ENCODE data around the gene SND1.

Gene SND1

DNA sequence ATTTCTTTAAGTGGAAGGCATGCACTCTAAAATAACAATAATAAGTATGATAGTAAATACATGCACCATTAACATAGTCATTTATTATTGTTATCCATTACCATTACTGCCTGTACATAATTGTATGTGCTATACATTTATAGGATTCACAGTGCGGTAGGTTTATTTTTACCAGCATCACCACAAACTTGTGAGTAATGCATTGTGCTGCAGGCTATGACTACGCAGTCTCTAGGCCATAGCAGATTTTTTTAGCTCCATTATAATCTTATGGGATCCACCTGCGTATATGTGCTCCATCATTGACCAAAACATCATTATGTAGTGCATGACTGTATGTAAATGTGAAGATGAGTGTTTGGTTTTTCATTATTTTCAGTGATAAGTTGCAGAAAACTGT lies 219.2 kb downstream of the SND1 start:
- DNase-seq (ENCODE audit: low spot score): no peak

DNA sequence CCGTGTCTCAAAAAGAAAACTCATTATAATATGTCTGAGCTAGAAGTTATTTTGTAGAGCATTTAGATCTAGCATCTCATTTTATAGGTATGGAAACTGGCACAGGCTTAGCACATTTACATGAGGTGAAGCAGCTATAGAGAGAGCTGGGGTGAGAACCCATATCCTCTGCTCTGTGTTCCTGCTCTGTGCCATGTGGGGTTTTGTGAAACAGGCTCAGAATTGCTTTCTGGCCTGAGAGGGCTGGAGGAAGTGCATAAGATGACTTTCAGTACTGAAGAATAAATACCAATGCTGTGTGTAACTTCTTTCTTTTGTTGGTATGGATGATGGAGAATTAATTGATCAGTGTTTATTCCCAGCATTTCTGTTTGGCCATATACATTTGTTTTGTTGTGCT lies 220.1 kb downstream of the SND1 start:
- DNase-seq (ENCODE audit: low spot score): no peak

DNA sequence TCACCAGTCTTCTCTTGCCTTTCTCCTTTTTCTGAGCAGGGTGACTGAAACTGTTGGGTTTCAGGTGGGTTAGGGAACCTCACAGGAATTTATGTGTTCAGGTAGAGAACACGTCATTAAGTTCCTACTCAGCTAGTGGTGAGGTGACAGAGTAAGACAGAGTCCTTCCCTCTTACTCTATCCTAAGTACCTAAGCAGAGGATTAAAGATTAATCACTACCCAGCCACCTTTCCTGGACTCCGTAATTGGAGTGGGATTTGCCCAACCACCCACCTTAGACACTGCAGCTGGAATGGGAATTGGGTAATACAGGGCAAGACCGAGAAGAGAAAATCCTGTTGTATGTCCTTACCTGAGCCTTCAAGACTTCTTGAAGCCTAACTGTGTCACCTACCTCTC lies 221.2 kb downstream of the SND1 start:
- DNase-seq (ENCODE audit: low spot score): no peak

DNA sequence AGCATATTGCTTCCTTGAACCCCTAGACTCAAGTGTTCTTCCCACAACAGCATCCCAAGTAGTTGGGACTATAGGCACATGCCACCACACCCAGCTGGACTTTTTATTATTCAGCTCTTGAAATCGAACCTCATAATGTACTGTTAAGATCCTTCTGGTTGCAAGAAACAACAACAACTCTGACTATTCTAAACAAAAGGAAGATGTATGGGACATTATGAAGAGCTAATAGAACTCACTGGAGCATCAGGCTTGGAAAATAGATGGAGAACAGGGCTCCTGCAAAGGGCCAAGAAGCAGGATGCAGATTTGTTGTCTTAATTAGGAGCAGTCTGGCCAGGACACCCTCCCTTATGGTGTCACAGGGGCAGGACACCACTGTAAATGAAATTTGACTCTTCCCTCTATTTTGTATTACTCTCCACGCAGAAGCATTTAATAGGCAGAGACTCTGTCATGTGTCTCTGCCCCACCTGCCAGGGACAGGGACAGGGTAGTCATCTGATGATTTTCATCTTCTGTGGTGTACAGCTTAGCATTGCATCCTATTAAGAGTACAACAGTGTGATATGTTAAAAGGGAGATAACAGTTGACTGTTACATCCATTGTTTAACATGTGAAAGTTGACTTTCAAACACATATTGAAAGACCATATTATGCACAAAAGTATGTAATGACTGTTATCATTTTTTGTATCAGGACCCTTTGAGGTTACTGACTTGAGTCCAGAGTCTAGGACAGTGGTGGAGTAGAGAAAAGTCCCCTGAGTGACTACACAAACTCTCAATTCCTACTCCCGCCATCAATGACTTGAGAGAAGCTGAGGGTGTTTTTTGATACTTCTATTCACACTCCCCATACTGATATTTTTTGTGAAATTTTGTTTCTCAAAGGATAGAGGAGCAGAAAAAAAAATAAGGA lies 222.0 kb downstream of the SND1 start:
- DNase-seq (ENCODE audit: low spot score): no peak

GRCh38 chr7:127874951-127875608 lies 223.1 kb downstream of the SND1 start:
- no peak for DNase-seq (ENCODE audit: low spot score)

DNA sequence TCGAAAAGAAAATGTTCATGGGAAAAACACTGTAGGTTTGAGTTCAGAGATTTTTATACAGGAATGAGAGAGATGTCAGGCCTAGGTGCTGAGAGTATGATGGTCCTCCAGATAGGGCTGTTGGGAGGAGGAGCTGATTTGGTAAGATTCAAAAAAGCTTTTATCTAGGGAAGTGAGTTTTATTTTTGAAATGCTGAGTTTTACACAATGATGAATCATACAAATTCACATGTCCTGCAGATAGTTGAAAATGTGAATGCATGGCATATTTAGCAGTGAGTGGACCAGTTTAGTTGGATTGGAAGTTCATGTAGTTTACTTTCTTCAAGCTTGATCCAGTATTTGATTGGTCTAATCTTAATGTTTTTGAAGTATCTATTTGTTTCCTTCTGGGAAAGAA lies 224.4 kb downstream of the SND1 start:
- no peak for DNase-seq (ENCODE audit: low spot score)

GRCh38 chr7:127877951-127878350 lies 226.0 kb downstream of the SND1 start:
- no peak for DNase-seq (ENCODE audit: low spot score)

- no peak for DNase-seq (ENCODE audit: low spot score)
Measured at GRCh38 chr7:127878791-127879190, 226.8 kb downstream of the SND1 start.

GRCh38 chr7:127879436-127879835 lies 227.4 kb downstream of the SND1 start:
- no peak for DNase-seq (ENCODE audit: low spot score)

GRCh38 chr7:127879942-127880341 lies 227.9 kb downstream of the SND1 start:
- DNase-seq (ENCODE audit: low spot score): no peak

DNA sequence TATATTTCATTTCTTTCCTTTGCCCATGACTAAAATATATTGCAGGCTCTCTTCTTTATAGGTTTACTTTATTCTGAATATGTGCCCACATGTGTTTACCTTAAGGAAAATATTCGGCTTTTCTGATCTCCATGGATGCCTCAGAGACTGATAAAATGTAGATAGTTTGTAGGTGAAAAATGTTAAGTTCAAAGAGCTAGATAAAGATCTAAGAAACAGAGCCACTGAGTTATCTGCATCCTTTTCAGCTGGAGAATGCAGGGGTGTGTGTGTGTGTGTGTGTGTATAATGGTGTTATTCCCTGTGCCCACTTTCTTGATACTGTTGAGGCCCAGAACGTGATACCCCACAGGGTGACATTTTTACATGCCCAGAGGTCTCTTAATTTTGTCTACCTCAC lies 228.5 kb downstream of the SND1 start:
- DNase-seq (ENCODE audit: low spot score): no peak

DNA sequence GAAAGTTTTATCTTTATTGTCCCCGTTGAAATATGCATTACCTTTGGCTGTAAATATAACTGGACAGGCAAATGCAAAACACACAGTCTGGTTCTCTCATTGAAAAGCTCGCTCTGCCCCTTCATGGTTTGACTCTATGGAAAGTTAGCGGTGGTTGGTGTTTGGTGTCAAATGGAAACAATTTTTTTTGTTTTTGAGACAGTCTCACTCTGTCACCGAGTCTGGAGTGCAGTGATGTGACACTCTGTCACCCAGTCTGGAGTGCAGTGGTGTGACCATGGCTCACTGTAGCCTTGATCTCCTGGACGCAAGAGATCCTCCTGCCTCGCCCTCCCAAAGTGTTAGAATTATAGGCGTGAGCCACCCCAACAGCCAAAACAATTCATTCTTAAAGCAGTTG lies 229.6 kb downstream of the SND1 start:
- DNase-seq (ENCODE audit: low spot score): no peak

GRCh38 chr7:127882313-127882920 lies 230.4 kb downstream of the SND1 start:
- DNase-seq (ENCODE audit: low spot score): no peak

GRCh38 chr7:127884066-127884559 lies 232.1 kb downstream of the SND1 start:
- DNase-seq (ENCODE audit: low spot score): no peak

GRCh38 chr7:127885222-127885772 lies 233.3 kb downstream of the SND1 start:
- DNase-seq (ENCODE audit: low spot score): no peak

GRCh38 chr7:127885843-127886242 lies 233.8 kb downstream of the SND1 start:
- DNase-seq (ENCODE audit: low spot score): no peak

DNA sequence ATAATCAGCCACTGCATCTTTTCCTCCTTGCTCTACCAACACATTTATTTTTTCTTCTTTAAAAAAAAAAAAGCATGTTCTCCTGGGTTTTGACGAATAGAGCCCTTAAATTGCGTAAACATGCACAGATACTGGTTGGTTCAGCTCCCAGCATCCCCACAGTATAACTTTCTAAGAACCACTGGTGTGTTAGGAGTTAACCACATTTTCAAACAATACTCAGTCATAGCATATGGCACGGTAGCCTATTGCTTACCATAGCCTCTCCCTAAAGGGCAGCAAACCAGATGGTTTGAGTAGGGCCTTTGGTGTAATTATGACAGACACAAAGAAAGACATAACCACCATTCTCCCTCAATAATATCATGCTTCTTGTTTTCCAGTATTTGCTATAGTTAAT lies 234.3 kb downstream of the SND1 start:
- DNase-seq (ENCODE audit: low spot score): no peak

GRCh38 chr7:127887096-127887495 lies 235.1 kb downstream of the SND1 start:
- no peak for DNase-seq (ENCODE audit: low spot score)

GRCh38 chr7:127887631-127888030 lies 235.6 kb downstream of the SND1 start:
- no peak for DNase-seq (ENCODE audit: low spot score)

GRCh38 chr7:127888411-127888810 lies 236.4 kb downstream of the SND1 start:
- DNase-seq (ENCODE audit: low spot score): no peak

DNA sequence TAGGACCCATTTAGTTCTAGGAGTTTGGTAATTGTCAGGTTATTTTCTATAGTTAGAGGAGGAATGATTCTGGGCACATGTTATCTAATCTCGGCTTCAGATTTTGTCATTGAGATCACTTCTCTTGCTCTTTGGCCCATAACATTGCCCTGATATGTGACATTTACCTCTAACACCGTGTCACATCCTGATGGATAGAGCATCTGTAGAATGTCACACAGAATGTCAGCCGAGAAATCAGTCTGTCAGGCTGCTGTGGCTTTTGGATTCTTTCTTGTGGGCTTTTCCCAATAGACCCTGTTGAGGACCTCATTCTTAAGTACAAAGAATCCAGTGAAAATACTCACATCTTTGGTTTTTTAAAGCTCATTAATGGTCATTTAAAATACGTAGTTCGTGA lies 236.8 kb downstream of the SND1 start:
- DNase-seq (ENCODE audit: low spot score): no peak

GRCh38 chr7:127889677-127890076 lies 237.7 kb downstream of the SND1 start:
- DNase-seq (ENCODE audit: low spot score): no peak

- DNase-seq (ENCODE audit: low spot score): no peak
Measured at GRCh38 chr7:127890726-127891125, 238.7 kb downstream of the SND1 start.
